HepG2 (cell line): ENCODE data around the gene PHF21B. TPM values are rescaled to one million over a fixed set of nuclear protein-coding genes. Genes with fewer than 3 reads are reported as not detected.

ENCODE experiments used
- MYPOP ChIP-seq: sonication (generic); formaldehyde crosslinking; IDR thresholded peaks from 2 replicates; pipeline ENCODE4 v1.8.1; 2023; ENCODE audit warnings: mild to moderate bottlenecking, moderate library complexity, missing genetic modification reagents
- RCOR2 ChIP-seq: IDR thresholded peaks from 2 replicates; pipeline ENCODE4 v1.6.1; 2016; ENCODE audit warnings: missing biosample characterization, missing genetic modification reagents
- ZNF615 ChIP-seq: sonication (generic); formaldehyde crosslinking; IDR thresholded peaks from 2 replicates; pipeline ENCODE4 v1.5.0; 2020; ENCODE audit warnings: mild to moderate bottlenecking, missing genetic modification reagents, borderline replicate concordance
- polyA plus RNA-seq, 8 experiments: library from polyadenylated mRNA; depleted of rRNA in 3 of 8; stranded (reverse) in 7 of 8; unstranded in 1 of 8; fragments of >200 nt; fragmentation: Illumina TruSeq in 4 of 8; extraction: Trizol in 4 of 8; gene quantifications; 2 replicates each; pipeline versions ENCODE4 v1.2.1 to v1.2.3, GENCODE V29; 2011 to 2016; ENCODE audit warnings: low read depth in 4 of 8, missing spikeins in 1 of 8, mixed read lengths in 1 of 8; ENCODE audit not compliant: insufficient read depth in 1 of 8
- total RNA-seq, 5 experiments: library from RNA; depleted of rRNA; stranded (reverse); fragments of >200 nt; fragmentation: Illumina TruSeq; extraction: Trizol; gene quantifications; 2 replicates each; pipeline ENCODE4 v1.2.3, GENCODE V29; 2016; ENCODE audit warnings: low read depth in 1 of 5
- TF ChIP-seq, protein P1 (sequence below): IDR thresholded peaks from 2 replicates; pipeline ENCODE4 v1.6.1; 2012; ENCODE audit warnings: low read length, improper control_type of control experiment
- TF ChIP-seq, protein P2 (sequence below): sonication (generic); formaldehyde crosslinking; conservative IDR thresholded peaks from 2 replicates; pipeline ENCODE4 v1.8.0; 2022; ENCODE audit warnings: mild to moderate bottlenecking, moderate library complexity, missing genetic modification reagents

PHF21B gene
- total and polyA plus RNA-seq, 2 of the 13 experiments (the other 11 are each of a cell fraction or from before 2014, with no cell fraction given) = not detected

DNA sequence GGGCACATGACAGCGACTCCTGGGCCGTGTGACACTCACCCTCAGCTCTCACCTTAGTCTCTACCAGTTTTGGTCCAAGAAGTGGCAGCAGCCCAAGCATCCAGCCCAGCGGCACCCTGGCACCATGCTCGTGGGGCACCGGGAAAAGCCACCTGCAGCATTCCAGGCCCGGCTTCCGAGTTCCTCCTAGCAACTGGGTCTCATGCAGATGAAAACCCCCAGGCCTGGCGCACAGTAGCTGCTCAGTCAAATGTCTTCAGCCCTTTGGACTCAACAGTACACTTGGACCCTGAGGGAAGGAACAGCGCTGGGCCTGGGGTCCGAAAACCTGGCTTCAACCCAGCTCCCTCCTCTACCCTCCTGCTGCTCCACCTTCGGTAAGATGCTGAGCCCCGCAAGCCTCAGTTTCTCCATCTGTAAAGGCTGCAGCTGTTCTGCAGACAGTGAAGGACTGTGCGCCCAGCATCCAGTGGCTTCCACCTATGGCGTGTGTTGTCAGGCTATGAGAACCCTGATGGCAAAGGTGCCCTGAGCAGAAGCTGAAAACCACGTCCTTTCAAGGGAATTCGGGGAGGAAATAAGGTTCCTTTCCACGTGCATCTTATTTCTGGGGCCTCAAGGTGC lies 66.0 kb downstream of the PHF21B start (continued):
- TF ChIP-seq, protein P1, sequence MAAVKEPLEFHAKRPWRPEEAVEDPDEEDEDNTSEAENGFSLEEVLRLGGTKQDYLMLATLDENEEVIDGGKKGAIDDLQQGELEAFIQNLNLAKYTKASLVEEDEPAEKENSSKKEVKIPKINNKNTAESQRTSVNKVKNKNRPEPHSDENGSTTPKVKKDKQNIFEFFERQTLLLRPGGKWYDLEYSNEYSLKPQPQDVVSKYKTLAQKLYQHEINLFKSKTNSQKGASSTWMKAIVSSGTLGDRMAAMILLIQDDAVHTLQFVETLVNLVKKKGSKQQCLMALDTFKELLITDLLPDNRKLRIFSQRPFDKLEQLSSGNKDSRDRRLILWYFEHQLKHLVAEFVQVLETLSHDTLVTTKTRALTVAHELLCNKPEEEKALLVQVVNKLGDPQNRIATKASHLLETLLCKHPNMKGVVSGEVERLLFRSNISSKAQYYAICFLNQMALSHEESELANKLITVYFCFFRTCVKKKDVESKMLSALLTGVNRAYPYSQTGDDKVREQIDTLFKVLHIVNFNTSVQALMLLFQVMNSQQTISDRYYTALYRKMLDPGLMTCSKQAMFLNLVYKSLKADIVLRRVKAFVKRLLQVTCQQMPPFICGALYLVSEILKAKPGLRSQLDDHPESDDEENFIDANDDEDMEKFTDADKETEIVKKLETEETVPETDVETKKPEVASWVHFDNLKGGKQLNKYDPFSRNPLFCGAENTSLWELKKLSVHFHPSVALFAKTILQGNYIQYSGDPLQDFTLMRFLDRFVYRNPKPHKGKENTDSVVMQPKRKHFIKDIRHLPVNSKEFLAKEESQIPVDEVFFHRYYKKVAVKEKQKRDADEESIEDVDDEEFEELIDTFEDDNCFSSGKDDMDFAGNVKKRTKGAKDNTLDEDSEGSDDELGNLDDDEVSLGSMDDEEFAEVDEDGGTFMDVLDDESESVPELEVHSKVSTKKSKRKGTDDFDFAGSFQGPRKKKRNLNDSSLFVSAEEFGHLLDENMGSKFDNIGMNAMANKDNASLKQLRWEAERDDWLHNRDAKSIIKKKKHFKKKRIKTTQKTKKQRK = no peak
- TF ChIP-seq MYPOP (CRISPR knock-in tag) (no peak), ZNF615 (CRISPR knock-in tag) (no peak), RCOR2 (CRISPR knock-in tag) (no peak)
- TF ChIP-seq, protein P2, sequence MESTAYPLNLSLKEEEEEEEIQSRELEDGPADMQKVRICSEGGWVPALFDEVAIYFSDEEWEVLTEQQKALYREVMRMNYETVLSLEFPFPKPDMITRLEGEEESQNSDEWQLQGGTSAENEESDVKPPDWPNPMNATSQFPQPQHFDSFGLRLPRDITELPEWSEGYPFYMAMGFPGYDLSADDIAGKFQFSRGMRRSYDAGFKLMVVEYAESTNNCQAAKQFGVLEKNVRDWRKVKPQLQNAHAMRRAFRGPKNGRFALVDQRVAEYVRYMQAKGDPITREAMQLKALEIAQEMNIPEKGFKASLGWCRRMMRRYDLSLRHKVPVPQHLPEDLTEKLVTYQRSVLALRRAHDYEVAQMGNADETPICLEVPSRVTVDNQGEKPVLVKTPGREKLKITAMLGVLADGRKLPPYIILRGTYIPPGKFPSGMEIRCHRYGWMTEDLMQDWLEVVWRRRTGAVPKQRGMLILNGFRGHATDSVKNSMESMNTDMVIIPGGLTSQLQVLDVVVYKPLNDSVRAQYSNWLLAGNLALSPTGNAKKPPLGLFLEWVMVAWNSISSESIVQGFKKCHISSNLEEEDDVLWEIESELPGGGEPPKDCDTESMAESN (CRISPR knock-in tag) = no peak
